BJ (cell line): ENCODE results near the gene UST. TPM values are rescaled to one million over a fixed set of nuclear protein-coding genes. Genes with fewer than 3 reads are reported as not detected.

ENCODE experiments used
- CTCF ChIA-PET: fragments of 350-600 bp; formaldehyde crosslinking; extraction: SDS; loops from one replicate; lab custom pipeline; 2021; ENCODE audit warnings: antibody characterized with exemption, inconsistent platforms; lab: Yijun Ruan, JAX
- POLR2A ChIA-PET: fragments of 300-600 bp; sonication (Branson Sonifier 250); formaldehyde crosslinking; extraction: SDS; loops from one replicate; lab custom pipeline; 2021; ENCODE audit warnings: antibody characterized with exemption; lab: Charles Lee
- DNase-seq: peaks from one replicate; pipeline ENCODE4 v3.0.0-alpha.2; 2011; ENCODE audit warnings: low read depth
- H3K27me3 ChIP-seq: 2 replicates; pipeline ENCODE4 v1.6.0; 2011; ENCODE audit warnings: low read length; ENCODE audit not compliant: control insufficient read depth, insufficient read depth
- H3K36me3 ChIP-seq: 2 replicates; pipeline ENCODE4 v1.5.1; 2011; ENCODE audit warnings: low read length; ENCODE audit not compliant: control insufficient read depth, insufficient read depth
- H3K4me3 ChIP-seq: 2 replicates; pipeline ENCODE4 v1.5.1; 2011; ENCODE audit warnings: low read depth, mild to moderate bottlenecking, control low read depth, low read length
- polyA plus RNA-seq: library from polyadenylated mRNA; depleted of rRNA; stranded (reverse); fragments of >200 nt; gene quantifications from 2 replicates; pipeline ENCODE4 v1.2.3, GENCODE V29; 2011
- TF ChIP-seq, protein P1 (sequence below): IDR thresholded peaks from 2 replicates; pipeline ENCODE4 v1.5.1; 2011; ENCODE audit warnings: low read depth, mild to moderate bottlenecking, control low read depth, inconsistent platforms, low read length, moderate library complexity; ENCODE audit not compliant: insufficient read depth

UST gene
- polyA plus RNA-seq, 1 experiment, result 6.8 TPM

DNA sequence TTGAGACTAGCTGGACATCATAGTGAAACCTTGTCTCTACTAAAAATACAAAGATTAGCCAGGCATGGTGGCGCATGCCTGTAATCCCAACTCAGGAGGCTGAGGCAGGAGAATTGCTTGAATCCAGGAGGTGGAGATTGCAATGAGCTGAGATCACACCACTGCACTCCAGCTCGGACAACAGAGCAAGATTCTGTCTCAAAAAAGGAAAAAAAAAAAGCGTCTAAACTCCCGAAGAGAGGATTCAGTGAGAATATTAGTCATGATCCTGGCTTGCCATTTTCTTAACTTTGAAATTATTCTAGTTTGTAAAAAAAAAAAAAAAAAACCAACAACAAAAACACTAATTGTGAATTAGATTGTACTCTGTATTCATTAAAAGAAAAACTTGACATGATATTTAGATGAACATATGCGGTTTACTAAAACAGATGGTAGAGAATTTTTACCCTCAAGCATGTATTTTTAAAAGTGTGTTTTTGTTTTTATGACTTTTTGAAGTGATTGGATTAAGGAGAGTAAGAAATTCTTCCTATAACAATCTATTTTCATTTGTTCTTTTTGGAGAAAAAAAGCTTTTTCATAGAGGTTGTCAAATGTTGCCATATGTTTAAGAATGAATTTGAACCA lies 80.7 kb downstream of the UST start:
- Histone ChIP-seq H3K27me3 (no peaks in the 10 kb centered on the region), H3K36me3 (no peaks in the 10 kb centered on the region), H3K4me3 (no peak overlapping the region)
- no peak for DNase-seq
- ChIA-PET CTCF (interaction anchor here (1.5 kb wide), 1 partner anchor 121 kb away, joined by 3 read pairs; no protein-coding TSS in a partner anchor), POLR2A (no interaction called here)
- TF ChIP-seq, protein P1, sequence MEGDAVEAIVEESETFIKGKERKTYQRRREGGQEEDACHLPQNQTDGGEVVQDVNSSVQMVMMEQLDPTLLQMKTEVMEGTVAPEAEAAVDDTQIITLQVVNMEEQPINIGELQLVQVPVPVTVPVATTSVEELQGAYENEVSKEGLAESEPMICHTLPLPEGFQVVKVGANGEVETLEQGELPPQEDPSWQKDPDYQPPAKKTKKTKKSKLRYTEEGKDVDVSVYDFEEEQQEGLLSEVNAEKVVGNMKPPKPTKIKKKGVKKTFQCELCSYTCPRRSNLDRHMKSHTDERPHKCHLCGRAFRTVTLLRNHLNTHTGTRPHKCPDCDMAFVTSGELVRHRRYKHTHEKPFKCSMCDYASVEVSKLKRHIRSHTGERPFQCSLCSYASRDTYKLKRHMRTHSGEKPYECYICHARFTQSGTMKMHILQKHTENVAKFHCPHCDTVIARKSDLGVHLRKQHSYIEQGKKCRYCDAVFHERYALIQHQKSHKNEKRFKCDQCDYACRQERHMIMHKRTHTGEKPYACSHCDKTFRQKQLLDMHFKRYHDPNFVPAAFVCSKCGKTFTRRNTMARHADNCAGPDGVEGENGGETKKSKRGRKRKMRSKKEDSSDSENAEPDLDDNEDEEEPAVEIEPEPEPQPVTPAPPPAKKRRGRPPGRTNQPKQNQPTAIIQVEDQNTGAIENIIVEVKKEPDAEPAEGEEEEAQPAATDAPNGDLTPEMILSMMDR, result no peak

DNA sequence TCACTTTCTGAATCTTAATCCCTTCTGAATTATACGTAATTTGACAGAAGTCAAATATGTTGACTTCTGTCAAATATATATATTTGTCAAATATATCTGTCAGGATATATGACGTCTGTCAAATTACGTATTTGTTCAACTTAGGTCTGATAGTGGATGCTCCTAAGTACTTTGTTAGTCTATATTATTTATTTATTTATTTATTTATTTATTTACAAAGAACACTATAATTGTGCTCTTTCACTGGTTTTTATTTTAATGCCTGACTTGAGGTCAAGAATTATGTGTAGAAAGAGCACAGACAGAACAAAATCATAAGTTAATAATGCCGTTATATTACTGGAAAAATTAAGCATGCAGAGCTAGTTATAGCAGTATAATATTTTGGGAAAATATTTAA lies 81.2 kb downstream of the UST start:
- DNase-seq, result no peak
- Histone ChIP-seq H3K27me3 (no peaks in the 10 kb centered on the region), H3K4me3 (no peak overlapping the region), H3K36me3 (no peaks in the 10 kb centered on the region)
- ChIA-PET CTCF (interaction anchor here (1.5 kb wide), 1 partner anchor 121 kb away, joined by 3 read pairs; no protein-coding TSS in a partner anchor), POLR2A (no interaction called here)
- TF ChIP-seq, protein P1, result no peak

DNA sequence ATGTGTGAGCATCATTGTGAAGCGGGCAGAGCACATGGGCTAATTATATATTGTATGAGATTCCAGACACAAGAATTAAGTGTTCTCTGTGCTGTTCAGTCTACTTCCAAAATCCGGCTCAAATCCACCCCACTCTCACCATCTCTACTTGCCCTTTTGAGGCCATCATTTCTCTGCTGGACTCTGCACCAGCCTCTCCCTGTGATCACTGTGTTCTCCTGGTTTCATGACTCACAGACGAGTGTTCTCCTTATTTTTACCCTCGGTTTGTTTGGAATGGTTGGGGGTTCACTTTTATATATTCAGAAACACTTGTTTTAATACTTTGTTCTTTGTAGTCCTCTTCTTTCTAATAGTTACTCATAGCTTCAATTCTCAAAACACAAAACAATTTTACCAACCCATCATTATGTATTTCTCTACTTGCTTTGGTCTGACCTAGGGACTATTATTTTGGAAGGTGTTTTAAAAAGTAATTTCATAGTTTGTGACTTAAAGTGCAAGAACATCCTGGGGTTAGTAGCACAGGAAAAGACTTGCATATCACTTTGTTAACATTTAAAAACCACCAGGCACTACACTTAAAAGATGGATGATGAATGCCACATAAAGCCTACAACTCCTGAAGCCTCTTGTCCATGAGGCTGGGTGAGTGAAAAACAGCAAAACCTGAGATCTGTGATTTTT lies 82.7 kb downstream of the UST start:
- ChIA-PET CTCF (no interaction called here), POLR2A (no interaction called here)
- no peak overlapping the region for H3K4me3 ChIP-seq
- H3K36me3 ChIP-seq, result no peaks in the 10 kb centered on the region
- no peaks in the 10 kb centered on the region for H3K27me3 ChIP-seq
- TF ChIP-seq, protein P1, result no peak
- DNase-seq, result no peak

DNA sequence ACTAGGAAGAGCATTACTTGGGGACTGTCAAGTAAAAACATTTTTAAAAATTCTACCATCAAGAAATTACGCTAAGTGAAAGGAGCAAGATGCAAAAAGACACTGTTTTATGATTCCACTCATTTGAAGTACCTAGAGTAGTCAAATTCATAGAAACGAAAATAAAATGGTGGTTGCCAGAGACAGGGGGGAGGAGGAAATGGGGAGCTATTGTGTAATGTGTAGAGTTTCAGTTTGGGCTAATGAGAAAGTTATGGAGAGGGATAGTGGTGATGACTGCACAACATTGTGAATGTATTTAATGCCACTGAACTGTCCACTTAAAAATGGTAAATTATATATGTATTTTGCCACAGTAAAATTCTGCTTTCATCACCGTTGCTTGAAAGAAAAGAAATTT lies 83.8 kb downstream of the UST start:
- no peak overlapping the region for H3K4me3 ChIP-seq
- DNase-seq, result no peak
- no peaks in the 10 kb centered on the region for H3K36me3 ChIP-seq
- CTCF ChIA-PET, result no interaction called here
- TF ChIP-seq, protein P1, result no peak
- POLR2A ChIA-PET, result no interaction called here
- no peaks in the 10 kb centered on the region for H3K27me3 ChIP-seq

DNA sequence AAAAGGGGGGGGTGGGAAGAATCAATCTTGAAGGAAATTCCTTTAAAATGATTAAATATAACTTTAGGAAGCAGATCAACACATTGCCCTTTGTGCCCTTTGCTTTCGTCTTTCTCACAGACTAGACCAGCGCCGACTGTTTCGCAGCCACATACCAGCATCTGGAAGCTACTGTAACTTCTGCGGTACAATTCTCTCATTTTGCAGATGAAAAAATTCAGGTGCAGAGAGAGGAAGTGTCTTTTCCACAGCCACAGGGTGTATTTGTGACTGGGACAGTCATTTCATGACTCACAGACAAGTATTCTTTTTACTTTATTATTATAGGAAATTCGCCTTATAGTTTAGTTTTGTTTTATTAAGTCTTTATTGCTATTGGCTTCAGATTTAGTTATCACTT lies 84.2 kb downstream of the UST start:
- CTCF ChIA-PET, result no interaction called here
- no peak for DNase-seq
- POLR2A ChIA-PET, result no interaction called here

More for the DNA sequence above, 84.2 kb downstream of the UST start:
- no peak overlapping the region for H3K4me3 ChIP-seq
- no peaks in the 10 kb centered on the region for H3K36me3 ChIP-seq
- TF ChIP-seq, protein P1, result no peak
- no peaks in the 10 kb centered on the region for H3K27me3 ChIP-seq
